Gastrocnemius medialis (tissue), 4 donors: ENCODE data around the gene GFRAL. TPM values are rescaled to one million over a fixed set of nuclear protein-coding genes. Genes with fewer than 3 reads are reported as not detected.

Experiments
- ATAC-seq, 2 donors: fragments of 150-250 bp; one replicate each; pipeline ENCODE4 v1.9.1; 2016
- DNase-seq, 2 donors: peaks; one replicate each; pipeline ENCODE4 v3.0.0-alpha.2; 2019
- H3K27ac ChIP-seq, 4 donors: fragments of 200-600 bp; sonication (generic); 1 replicate in 1 of 4; 2 replicates in 3 of 4; pipeline ENCODE4 v1.5.1; 2016 to 2018; ENCODE audit warnings: mild to moderate bottlenecking in 2 of 4, moderate library complexity in 1 of 4
- H3K27me3 ChIP-seq, 3 donors: fragments of 200-600 bp; sonication (generic) in 2 of 3; 1 replicate in 1 of 3; 2 replicates in 2 of 3; pipeline versions ENCODE4 v1.5.1 to v1.6.0; 2016 to 2019; ENCODE audit warnings: mild to moderate bottlenecking in 1 of 3, moderate library complexity in 1 of 3
- H3K36me3 ChIP-seq, 2 donors: fragments of 200-600 bp; sonication (generic) in 1 of 2; one replicate each; pipeline ENCODE4 v1.5.1; 2017 to 2018
- H3K4me1 ChIP-seq, 2 donors: fragments of 200-600 bp; sonication (generic) in 1 of 2; one replicate each; pipeline ENCODE4 v1.5.1; 2016 to 2017; ENCODE audit warnings: mild to moderate bottlenecking in 2 of 2
- H3K4me3 ChIP-seq, 4 donors: fragments of 200-600 bp; sonication (generic) in 3 of 4; 1 replicate in 1 of 4; 2 replicates in 3 of 4; pipeline ENCODE4 v1.5.1; 2016 to 2019; ENCODE audit warnings: mild to moderate bottlenecking in 2 of 4
- H3K9me3 ChIP-seq, 3 donors: fragments of 200-600 bp; sonication (generic) in 2 of 3; 1 replicate in 1 of 3; 2 replicates in 2 of 3; pipeline ENCODE4 v1.5.1; 2016 to 2019
- CTCF ChIP-seq, 5 experiments: fragments of 450-650 bp in 3 of 5; fragments of 200-600 bp in 2 of 5; sonication (generic) in 2 of 5; IDR thresholded peaks in 4 of 5; conservative IDR thresholded peaks in 1 of 5; 1 replicate in 4 of 5; 2 replicates in 1 of 5; pipeline ENCODE4 v1.5.1; 2016 to 2019; ENCODE audit warnings: antibody characterized with exemption in 5 of 5, mild to moderate bottlenecking in 3 of 5, moderate library complexity in 3 of 5
- POLR2A ChIP-seq, 2 donors: fragments of 450-650 bp; IDR thresholded peaks; one replicate each; pipeline ENCODE4 v1.6.1; 2017; ENCODE audit warnings: antibody characterized with exemption in 2 of 2, mild to moderate bottlenecking in 2 of 2, moderate library complexity in 2 of 2
- in situ Hi-C, 4 donors: fragments of 200-750 bp; cut with MboI; loops; one replicate each; pipeline versions ENCODE4 v1.15.0 to v1.8.0; 2017; ENCODE audit warnings: low sequenced_read_pairs in 4 of 4
- intact Hi-C: fragments of 100-400 bp; cut with DNase I; formaldehyde crosslinking; loops from one replicate; pipeline ENCODE4 v1.15.1; 2023; ENCODE audit warnings: low total_unique reads
- total RNA-seq, 4 donors: library from RNA; depleted of rRNA; stranded (reverse); fragments of >200 nt; gene quantifications; one replicate each; pipeline versions ENCODE4 v1.1.0 to v1.2.3, GENCODE V29; 2016

Gene GFRAL
- total RNA-seq: not detected

- H3K4me1 ChIP-seq: no peaks in the 10 kb centered on the region
- no peaks in the 10 kb centered on the region for H3K9me3 ChIP-seq
- H3K4me3 ChIP-seq: no peak within 1 kb of the TSS
- no peak for TF ChIP-seq POLR2A (IDR thresholded peaks at IDR 0.05)
- DNase-seq (no peak), ATAC-seq (no peak)
- no peaks in the 10 kb centered on the region for H3K36me3 ChIP-seq
- in situ Hi-C loops: no loop called here
- no peaks in the 10 kb centered on the region for H3K27me3 ChIP-seq
- H3K27ac ChIP-seq: no peak within 1 kb of the TSS
- intact Hi-C loops: no loop called here
Observed at GRCh38 chr6:55327169-55327568, at the start of gene GFRAL. Gene GFRAL (plus strand): TSS chr6:55327469. CDS start chr6:55327555, 86 bp downstream.

GRCh38 chr6:55277646-55278045 is 49.6 kb upstream of the GFRAL start:
- intact Hi-C loops (loop anchor here (10.0 kb wide), 1 partner anchor 167 kb away; no protein-coding TSS in a partner anchor), in situ Hi-C loops (loop anchor here in 2 of 4 donors (10.0 to 25.0 kb wide), 3 partner anchors 685 to 1017 kb away; no protein-coding TSS in a partner anchor)
- Histone ChIP-seq H3K9me3 (no peaks in the 10 kb centered on the region), H3K4me3 (no peak overlapping the region), H3K4me1 (no peaks in the 10 kb centered on the region), H3K27me3 (no peaks in the 10 kb centered on the region), H3K36me3 (no peaks in the 10 kb centered on the region), H3K27ac (no peak overlapping the region)
- DNase-seq: no peak
- ATAC-seq: no peak
- TF ChIP-seq POLR2A (IDR thresholded peaks at IDR 0.05): no peak
- TF ChIP-seq CTCF (IDR thresholded peaks at IDR 0.05 in 4 of 5, conservative IDR thresholded peaks at IDR 0.05 in 1 of 5): no peak

- no peak for DNase-seq
- Histone ChIP-seq H3K27me3 (no peaks in the 10 kb centered on the region), H3K9me3 (no peaks in the 10 kb centered on the region), H3K36me3 (no peaks in the 10 kb centered on the region), H3K4me1 (no peaks in the 10 kb centered on the region), H3K4me3 (no peak overlapping the region), H3K27ac (no peak overlapping the region)
- no peak for ATAC-seq
- intact Hi-C loops: no loop called here
- TF ChIP-seq POLR2A (IDR thresholded peaks at IDR 0.05) (no peak), CTCF (IDR thresholded peaks at IDR 0.05 in 4 of 5, conservative IDR thresholded peaks at IDR 0.05 in 1 of 5) (no peak)
- in situ Hi-C loops: loop anchor here in 2 of 4 donors (25.0 kb wide), 2 partner anchors 681 to 706 kb away; no protein-coding TSS in a partner anchor
Observed at GRCh38 chr6:55281215-55281614, 46.1 kb upstream of the GFRAL start.

GRCh38 chr6:55282115-55282514 is 45.2 kb upstream of the GFRAL start:
- no peaks in the 10 kb centered on the region for H3K36me3 ChIP-seq
- no peak overlapping the region for H3K4me3 ChIP-seq
- H3K27me3 ChIP-seq: no peaks in the 10 kb centered on the region
- no peak overlapping the region for H3K27ac ChIP-seq
- in situ Hi-C loops (loop anchor here in 2 of 4 donors (25.0 kb wide), 2 partner anchors 680 to 705 kb away; no protein-coding TSS in a partner anchor), intact Hi-C loops (no loop called here)
- TF ChIP-seq CTCF (IDR thresholded peaks at IDR 0.05 in 4 of 5, conservative IDR thresholded peaks at IDR 0.05 in 1 of 5) (no peak), POLR2A (IDR thresholded peaks at IDR 0.05) (no peak)
- no peaks in the 10 kb centered on the region for H3K4me1 ChIP-seq
- no peak for ATAC-seq
- DNase-seq: no peak
- H3K9me3 ChIP-seq: no peaks in the 10 kb centered on the region

- DNase-seq: no peak
- no peaks in the 10 kb centered on the region for H3K4me1 ChIP-seq
- in situ Hi-C loops (loop anchor here in 2 of 4 donors (25.0 kb wide), 2 partner anchors 675 to 700 kb away; no protein-coding TSS in a partner anchor), intact Hi-C loops (no loop called here)
- TF ChIP-seq POLR2A (IDR thresholded peaks at IDR 0.05) (no peak), CTCF (IDR thresholded peaks at IDR 0.05 in 4 of 5, conservative IDR thresholded peaks at IDR 0.05 in 1 of 5) (no peak)
- no peaks in the 10 kb centered on the region for H3K9me3 ChIP-seq
- no peaks in the 10 kb centered on the region for H3K27me3 ChIP-seq
- H3K36me3 ChIP-seq: no peaks in the 10 kb centered on the region
- no peak overlapping the region for H3K27ac ChIP-seq
- no peak for ATAC-seq
- no peak overlapping the region for H3K4me3 ChIP-seq
Observed at GRCh38 chr6:55286824-55287223, 40.4 kb upstream of the GFRAL start.
